ENCODE data around the gene BRS3.

BRS3 gene

GRCh38 chrX:136476501-136476900 is 11.2 kb upstream of the BRS3 start:
- Histone ChIP-seq H3K27me3 (ENCODE audit: control insufficient read depth, low read length) (no peaks in the 10 kb centered on the region), H3K4me3 (ENCODE audit: low read length) (no peak overlapping the region), H3K4me2 (ENCODE audit: low read length) (no peak overlapping the region), H3F3A (ENCODE audit: control insufficient read depth, insufficient read depth) (no peaks in the 10 kb centered on the region), H3K9me2 (replicated peaks; ENCODE audit: control insufficient read depth, low read length) (no peaks in the 10 kb centered on the region), H3K36me3 (ENCODE audit: control insufficient read depth, low read length) (no peaks in the 10 kb centered on the region), H3K79me2 (ENCODE audit: control insufficient read depth, low read length) (no peaks in the 10 kb centered on the region), H4K20me1 (ENCODE audit: control insufficient read depth, insufficient read depth, low read depth, low read length) (no peaks in the 10 kb centered on the region), H3K4me1 (ENCODE audit: control insufficient read depth, low read length) (no peaks in the 10 kb centered on the region), H3K27ac (ENCODE audit: low read depth, low read length) (no peak overlapping the region), H3K9me3 (ENCODE audit: control insufficient read depth, insufficient read depth, low read length) (no peaks in the 10 kb centered on the region)
- TF ChIP-seq CTCF (IDR thresholded peaks at IDR 0.05; ENCODE audit: low read depth, low read length, poor library complexity, severe bottlenecking), result no peak
- no peak for TF ChIP-seq EZH2phosphoT487 (IDR thresholded peaks at IDR 0.05; ENCODE audit: borderline replicate concordance, low read length)

- no peaks in the 10 kb centered on the region for H3K4me1 ChIP-seq (ENCODE audit: control insufficient read depth, low read length)
- TF ChIP-seq EZH2phosphoT487 (IDR thresholded peaks at IDR 0.05; ENCODE audit: borderline replicate concordance, low read length) (no peak), CTCF (IDR thresholded peaks at IDR 0.05; ENCODE audit: low read depth, low read length, poor library complexity, severe bottlenecking) (no peak)
- no peaks in the 10 kb centered on the region for H3F3A ChIP-seq (ENCODE audit: control insufficient read depth, insufficient read depth)
- H3K36me3 ChIP-seq (ENCODE audit: control insufficient read depth, low read length), result no peaks in the 10 kb centered on the region
- H3K79me2 ChIP-seq (ENCODE audit: control insufficient read depth, low read length), result no peaks in the 10 kb centered on the region
- no peaks in the 10 kb centered on the region for H3K9me3 ChIP-seq (ENCODE audit: control insufficient read depth, insufficient read depth, low read length)
- no peaks in the 10 kb centered on the region for H3K9me2 ChIP-seq (replicated peaks; ENCODE audit: control insufficient read depth, low read length)
- H3K27me3 ChIP-seq (ENCODE audit: control insufficient read depth, low read length), result no peaks in the 10 kb centered on the region
- H4K20me1 ChIP-seq (ENCODE audit: control insufficient read depth, insufficient read depth, low read depth, low read length), result no peaks in the 10 kb centered on the region
- H3K4me3 ChIP-seq (ENCODE audit: low read length), result no peak overlapping the region
- H3K27ac ChIP-seq (ENCODE audit: low read depth, low read length), result no peak overlapping the region
- no peak overlapping the region for H3K4me2 ChIP-seq (ENCODE audit: low read length)
Measured at GRCh38 chrX:136477026-136477425, 10.7 kb upstream of the BRS3 start.

- Histone ChIP-seq H3K79me2 (ENCODE audit: control insufficient read depth, low read length) (no peaks in the 10 kb centered on the region), H3K4me2 (ENCODE audit: low read length) (no peak overlapping the region), H4K20me1 (ENCODE audit: control insufficient read depth, insufficient read depth, low read depth, low read length) (no peaks in the 10 kb centered on the region), H3K27ac (ENCODE audit: low read depth, low read length) (no peak overlapping the region), H3K4me3 (ENCODE audit: low read length) (no peak overlapping the region), H3K36me3 (ENCODE audit: control insufficient read depth, low read length) (no peaks in the 10 kb centered on the region), H3K27me3 (ENCODE audit: control insufficient read depth, low read length) (no peaks in the 10 kb centered on the region), H3K9me2 (replicated peaks; ENCODE audit: control insufficient read depth, low read length) (no peaks in the 10 kb centered on the region), H3F3A (ENCODE audit: control insufficient read depth, insufficient read depth) (no peaks in the 10 kb centered on the region), H3K4me1 (ENCODE audit: control insufficient read depth, low read length) (no peaks in the 10 kb centered on the region), H3K9me3 (ENCODE audit: control insufficient read depth, insufficient read depth, low read length) (no peaks in the 10 kb centered on the region)
- TF ChIP-seq CTCF (IDR thresholded peaks at IDR 0.05; ENCODE audit: low read depth, low read length, poor library complexity, severe bottlenecking) (no peak), EZH2phosphoT487 (IDR thresholded peaks at IDR 0.05; ENCODE audit: borderline replicate concordance, low read length) (no peak)
Measured at GRCh38 chrX:136480383-136480782, 7.4 kb upstream of the BRS3 start.

GRCh38 chrX:136488706-136489105 is 959 bp downstream of the BRS3 start:
- Histone ChIP-seq H4K20me1 (ENCODE audit: control insufficient read depth, insufficient read depth, low read depth, low read length) (no peaks in the 10 kb centered on the region), H3K27ac (ENCODE audit: low read depth, low read length) (no peak overlapping the region), H3K9me2 (replicated peaks; ENCODE audit: control insufficient read depth, low read length) (no peaks in the 10 kb centered on the region), H3K4me1 (ENCODE audit: control insufficient read depth, low read length) (peaks cover 6% of the 10 kb centered on the region), H3K36me3 (ENCODE audit: control insufficient read depth, low read length) (no peaks in the 10 kb centered on the region), H3K4me3 (ENCODE audit: low read length) (no peak overlapping the region), H3F3A (ENCODE audit: control insufficient read depth, insufficient read depth) (no peaks in the 10 kb centered on the region), H3K9me3 (ENCODE audit: control insufficient read depth, insufficient read depth, low read length) (no peaks in the 10 kb centered on the region), H3K4me2 (ENCODE audit: low read length) (no peak overlapping the region), H3K27me3 (ENCODE audit: control insufficient read depth, low read length) (peaks cover 3% of the 10 kb centered on the region; the same call in 1 of the 2 replicates), H3K79me2 (ENCODE audit: control insufficient read depth, low read length) (no peaks in the 10 kb centered on the region)
- TF ChIP-seq CTCF (IDR thresholded peaks at IDR 0.05; ENCODE audit: low read depth, low read length, poor library complexity, severe bottlenecking) (no peak), EZH2phosphoT487 (IDR thresholded peaks at IDR 0.05; ENCODE audit: borderline replicate concordance, low read length) (no peak)
